ENCODE measurements around the gene JAGN1. TPM values are rescaled to one million over a fixed set of nuclear protein-coding genes. Genes with fewer than 3 reads are reported as not detected.

JAGN1 gene
- polyA plus RNA-seq, 1 of the 3 experiments (the other 2 are of a cell fraction) = 41.6 TPM

DNA sequence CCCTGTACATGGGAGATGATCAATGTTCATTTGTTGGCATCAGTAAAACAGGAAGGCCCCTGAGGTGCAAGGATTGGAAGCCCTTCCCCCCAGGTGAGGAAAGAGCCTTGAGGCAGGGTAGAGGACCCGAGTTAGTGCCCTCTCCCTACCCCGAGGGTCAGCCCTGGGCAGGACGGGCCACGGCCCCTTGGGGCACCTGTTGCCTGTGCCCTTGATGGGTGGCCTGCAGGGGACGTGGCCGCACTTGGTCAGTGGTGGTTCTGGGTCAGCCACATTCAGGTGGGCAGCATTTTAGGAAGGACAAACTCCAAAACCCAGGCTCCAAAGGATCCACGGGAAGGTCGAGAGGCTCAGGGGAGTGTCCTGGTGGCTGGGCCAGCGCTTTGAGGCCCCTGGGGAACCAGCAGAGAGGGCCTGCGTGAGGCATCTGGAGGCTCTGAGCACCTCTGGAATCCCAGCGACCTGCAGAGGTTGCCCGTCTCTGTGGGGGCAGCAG lies 30.8 kb upstream of the JAGN1 start:
- Histone ChIP-seq H4K20me1 (ENCODE audit: insufficient read depth) (no peaks in the 10 kb centered on the region), H3K36me3 (replicated peaks in 1 of 2; ENCODE audit: control insufficient read depth in 1 of 2, insufficient read depth in 2 of 2, low read length in 1 of 2) (no peaks in the 10 kb centered on the region), H3F3A (replicated peaks; ENCODE audit: insufficient read depth) (no peaks in the 10 kb centered on the region), H3K9ac (no peak overlapping the region), H2AFZ (ENCODE audit: low read depth) (no peak overlapping the region), H3K9me2 (no peaks in the 10 kb centered on the region), H3K79me2 (ENCODE audit: insufficient read depth) (no peaks in the 10 kb centered on the region), H3K27me3 (ENCODE audit: insufficient read depth) (no peaks in the 10 kb centered on the region), H3K4me2 (no peak overlapping the region), H3K4me3 (ENCODE audit: low read depth in 2 of 2, low read length in 1 of 2) (no peak overlapping the region), H3K9me3 (no peaks in the 10 kb centered on the region), H3K27ac (ENCODE audit: low read depth in 2 of 2, low read length in 1 of 2) (no peak overlapping the region), H3K4me1 (ENCODE audit: control insufficient read depth in 1 of 2, insufficient read depth in 2 of 2, low read depth in 1 of 2, low read length in 1 of 2) (peaks cover 4 to 5% of the 10 kb centered on the region in 2 experiments; a peak in 2 of 4 replicates)
- WGBS (ENCODE audit: low lambda C conversion rate) = 86% methylated on average over 6 of the region's 12 CpGs
- no peak for DNase-seq
- no peak for TF ChIP-seq CHD2 (IDR thresholded peaks at IDR 0.05; ENCODE audit: low read length, partially characterized antibody)
- TF ChIP-seq GABPA (IDR thresholded peaks at IDR 0.05; ENCODE audit: low read depth) = no peak
- TF ChIP-seq GATA2 (CRISPR knock-in tag; IDR thresholded peaks at IDR 0.05) = no peak
- no peak for TF ChIP-seq ELF1 (IDR thresholded peaks at IDR 0.05)
- TF ChIP-seq FOXJ3 (CRISPR knock-in tag; IDR thresholded peaks at IDR 0.05) = no peak
- ChIA-PET CTCF (no interaction called here), POLR2A (no interaction called here)

DNA sequence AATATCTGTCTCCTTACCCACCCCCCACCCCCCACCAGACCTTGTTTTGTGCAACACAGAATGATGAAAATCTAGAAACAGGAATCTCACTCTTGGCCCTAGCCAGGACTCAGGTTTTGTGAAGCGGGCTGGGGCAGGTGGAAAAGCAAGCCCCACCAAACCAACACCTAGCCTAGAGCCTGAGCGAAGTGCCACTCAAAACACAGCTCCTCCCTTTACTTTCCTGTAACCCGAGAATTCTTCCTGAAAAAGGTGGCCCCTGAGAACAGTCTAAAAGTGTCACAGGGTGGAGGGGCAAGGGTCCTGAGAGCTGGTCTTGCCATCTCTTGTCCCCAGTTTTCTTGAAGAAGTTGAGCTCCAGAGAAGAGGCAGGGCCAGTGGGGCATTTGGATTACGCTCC lies 29.2 kb upstream of the JAGN1 start:
- Histone ChIP-seq H3K9me3 (no peaks in the 10 kb centered on the region), H3K4me2 (no peak overlapping the region), H3K9me2 (no peaks in the 10 kb centered on the region), H3K79me2 (ENCODE audit: insufficient read depth) (no peaks in the 10 kb centered on the region), H4K20me1 (ENCODE audit: insufficient read depth) (no peaks in the 10 kb centered on the region), H2AFZ (ENCODE audit: low read depth) (no peak overlapping the region), H3K4me3 (ENCODE audit: low read depth in 2 of 2, low read length in 1 of 2) (no peak overlapping the region), H3K27me3 (ENCODE audit: insufficient read depth) (no peaks in the 10 kb centered on the region), H3K36me3 (replicated peaks in 1 of 2; ENCODE audit: control insufficient read depth in 1 of 2, insufficient read depth in 2 of 2, low read length in 1 of 2) (no peaks in the 10 kb centered on the region), H3K9ac (no peak overlapping the region), H3F3A (replicated peaks; ENCODE audit: insufficient read depth) (no peaks in the 10 kb centered on the region), H3K4me1 (ENCODE audit: control insufficient read depth in 1 of 2, insufficient read depth in 2 of 2, low read depth in 1 of 2, low read length in 1 of 2) (peaks cover 5 to 7% of the 10 kb centered on the region in 2 experiments; a peak in 2 of 4 replicates), H3K27ac (ENCODE audit: low read depth in 2 of 2, low read length in 1 of 2) (no peak overlapping the region)
- 96% methylated on average over 4 of the region's 4 CpGs for WGBS (ENCODE audit: low lambda C conversion rate)
- ChIA-PET POLR2A (no interaction called here), CTCF (interaction anchor here (0.6 kb wide), 1 partner anchor 12 kb away, joined by 3 read pairs; no protein-coding TSS in a partner anchor)
- TF ChIP-seq, protein P1, sequence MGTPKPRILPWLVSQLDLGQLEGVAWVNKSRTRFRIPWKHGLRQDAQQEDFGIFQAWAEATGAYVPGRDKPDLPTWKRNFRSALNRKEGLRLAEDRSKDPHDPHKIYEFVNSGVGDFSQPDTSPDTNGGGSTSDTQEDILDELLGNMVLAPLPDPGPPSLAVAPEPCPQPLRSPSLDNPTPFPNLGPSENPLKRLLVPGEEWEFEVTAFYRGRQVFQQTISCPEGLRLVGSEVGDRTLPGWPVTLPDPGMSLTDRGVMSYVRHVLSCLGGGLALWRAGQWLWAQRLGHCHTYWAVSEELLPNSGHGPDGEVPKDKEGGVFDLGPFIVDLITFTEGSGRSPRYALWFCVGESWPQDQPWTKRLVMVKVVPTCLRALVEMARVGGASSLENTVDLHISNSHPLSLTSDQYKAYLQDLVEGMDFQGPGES (IDR thresholded peaks at IDR 0.05; ENCODE audit: low read depth, low read length) = no peak
- TF ChIP-seq JUND (IDR thresholded peaks at IDR 0.05) (no peak), RCOR1 (IDR thresholded peaks at IDR 0.05; ENCODE audit: low read length) (no peak), MXI1 (IDR thresholded peaks at IDR 0.05; ENCODE audit: low read depth, low read length) (no peak), CHD2 (IDR thresholded peaks at IDR 0.05; ENCODE audit: low read length, partially characterized antibody) (no peak), RXRA (IDR thresholded peaks at IDR 0.05; ENCODE audit: borderline replicate concordance, low read depth) (no peak), FOSL2 (IDR thresholded peaks at IDR 0.05; ENCODE audit: borderline replicate concordance, low read depth) (no peak), EP300 (IDR thresholded peaks at IDR 0.05; ENCODE audit: borderline replicate concordance in 1 of 2, low read depth in 1 of 2, low read length in 1 of 2) (no peak), GATA2 (CRISPR knock-in tag; IDR thresholded peaks at IDR 0.05) (no peak), FOXM1 (IDR thresholded peaks at IDR 0.05; ENCODE audit: low read depth) (no peak), RAD21 (IDR thresholded peaks at IDR 0.05; ENCODE audit: low read length) (no peak), MEF2A (IDR thresholded peaks at IDR 0.05; ENCODE audit: borderline replicate concordance, low read depth) (no peak), POLR2AphosphoS5 (IDR thresholded peaks at IDR 0.05; ENCODE audit: low read depth, low read length) (no peak), YY1 (IDR thresholded peaks at IDR 0.05; ENCODE audit: low read depth) (no peak)
- TF ChIP-seq, protein P2, sequence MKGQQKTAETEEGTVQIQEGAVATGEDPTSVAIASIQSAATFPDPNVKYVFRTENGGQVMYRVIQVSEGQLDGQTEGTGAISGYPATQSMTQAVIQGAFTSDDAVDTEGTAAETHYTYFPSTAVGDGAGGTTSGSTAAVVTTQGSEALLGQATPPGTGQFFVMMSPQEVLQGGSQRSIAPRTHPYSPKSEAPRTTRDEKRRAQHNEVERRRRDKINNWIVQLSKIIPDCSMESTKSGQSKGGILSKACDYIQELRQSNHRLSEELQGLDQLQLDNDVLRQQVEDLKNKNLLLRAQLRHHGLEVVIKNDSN (IDR thresholded peaks at IDR 0.05; ENCODE audit: borderline replicate concordance, low read depth) = no peak
- TF ChIP-seq, protein P3, sequence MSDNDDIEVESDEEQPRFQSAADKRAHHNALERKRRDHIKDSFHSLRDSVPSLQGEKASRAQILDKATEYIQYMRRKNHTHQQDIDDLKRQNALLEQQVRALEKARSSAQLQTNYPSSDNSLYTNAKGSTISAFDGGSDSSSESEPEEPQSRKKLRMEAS (IDR thresholded peaks at IDR 0.05; ENCODE audit: low read depth) = no peak
- DNase-seq = no peak
